Coronary artery (tissue), 2 donors: ENCODE data around the gene STXBP1.

ENCODE experiments used
- DNase-seq: peaks from one replicate; pipeline ENCODE4 v3.0.0-alpha.2; 2017; ENCODE audit warnings: low spot score
- H3K27ac ChIP-seq, 2 donors: fragments of 200-600 bp; sonication (generic); one replicate each; pipeline ENCODE4 v1.5.1; 2016 to 2019
- H3K4me3 ChIP-seq: fragments of 200-600 bp; sonication (generic); 2 replicates; pipeline ENCODE4 v1.5.1; 2016; ENCODE audit warnings: mild to moderate bottlenecking, moderate library complexity
- TF ChIP-seq, protein P1 (sequence below): fragments of 200-600 bp; sonication (generic); IDR thresholded peaks from one replicate; pipeline ENCODE4 v1.5.1; 2019; ENCODE audit warnings: antibody characterized with exemption

Gene STXBP1

DNA sequence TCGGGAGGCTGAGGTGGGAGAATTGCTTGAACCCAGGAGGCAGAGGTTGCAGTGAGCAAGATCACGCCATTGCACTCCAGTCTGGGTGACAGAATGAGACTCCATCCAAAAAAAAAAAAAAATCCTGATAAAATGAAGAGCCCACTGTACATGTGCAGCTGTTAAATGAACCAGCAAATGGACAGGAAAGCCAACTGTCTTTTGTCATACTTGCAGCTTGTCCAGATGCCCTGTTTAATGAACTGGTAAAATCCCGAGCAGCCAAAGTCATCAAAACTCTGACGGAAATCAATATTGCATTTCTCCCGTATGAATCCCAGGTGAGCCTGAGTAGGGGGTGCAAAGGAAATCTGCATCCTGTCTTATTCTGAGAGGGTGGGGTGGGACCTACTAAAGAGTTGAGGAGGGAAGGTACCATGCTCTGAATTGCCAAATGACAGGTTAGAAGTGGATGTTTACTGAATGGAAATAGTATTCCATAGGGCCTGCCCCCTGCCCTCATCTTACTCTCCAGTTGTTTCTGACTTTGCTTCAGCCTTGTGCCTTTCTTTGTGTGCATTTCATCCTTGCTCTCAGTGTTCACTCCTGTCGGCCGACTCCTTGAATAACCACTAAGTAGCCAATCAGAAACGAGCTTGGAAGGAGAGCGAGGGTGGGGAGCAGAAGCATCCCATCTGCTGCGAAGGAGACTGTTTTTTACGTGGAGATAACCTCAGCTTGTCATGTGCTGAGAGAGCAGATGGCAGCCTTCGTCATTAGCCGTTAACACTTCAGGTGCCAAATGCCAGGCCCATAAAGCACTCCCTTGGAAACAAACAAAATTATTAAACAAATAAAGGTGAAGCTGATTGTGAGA lies 49.0 kb downstream of the STXBP1 start:
- TF ChIP-seq, protein P1, sequence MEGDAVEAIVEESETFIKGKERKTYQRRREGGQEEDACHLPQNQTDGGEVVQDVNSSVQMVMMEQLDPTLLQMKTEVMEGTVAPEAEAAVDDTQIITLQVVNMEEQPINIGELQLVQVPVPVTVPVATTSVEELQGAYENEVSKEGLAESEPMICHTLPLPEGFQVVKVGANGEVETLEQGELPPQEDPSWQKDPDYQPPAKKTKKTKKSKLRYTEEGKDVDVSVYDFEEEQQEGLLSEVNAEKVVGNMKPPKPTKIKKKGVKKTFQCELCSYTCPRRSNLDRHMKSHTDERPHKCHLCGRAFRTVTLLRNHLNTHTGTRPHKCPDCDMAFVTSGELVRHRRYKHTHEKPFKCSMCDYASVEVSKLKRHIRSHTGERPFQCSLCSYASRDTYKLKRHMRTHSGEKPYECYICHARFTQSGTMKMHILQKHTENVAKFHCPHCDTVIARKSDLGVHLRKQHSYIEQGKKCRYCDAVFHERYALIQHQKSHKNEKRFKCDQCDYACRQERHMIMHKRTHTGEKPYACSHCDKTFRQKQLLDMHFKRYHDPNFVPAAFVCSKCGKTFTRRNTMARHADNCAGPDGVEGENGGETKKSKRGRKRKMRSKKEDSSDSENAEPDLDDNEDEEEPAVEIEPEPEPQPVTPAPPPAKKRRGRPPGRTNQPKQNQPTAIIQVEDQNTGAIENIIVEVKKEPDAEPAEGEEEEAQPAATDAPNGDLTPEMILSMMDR: no peak
- Histone ChIP-seq H3K4me3 (no peak overlapping the region), H3K27ac (no peak overlapping the region)
- DNase-seq: no peak

DNA sequence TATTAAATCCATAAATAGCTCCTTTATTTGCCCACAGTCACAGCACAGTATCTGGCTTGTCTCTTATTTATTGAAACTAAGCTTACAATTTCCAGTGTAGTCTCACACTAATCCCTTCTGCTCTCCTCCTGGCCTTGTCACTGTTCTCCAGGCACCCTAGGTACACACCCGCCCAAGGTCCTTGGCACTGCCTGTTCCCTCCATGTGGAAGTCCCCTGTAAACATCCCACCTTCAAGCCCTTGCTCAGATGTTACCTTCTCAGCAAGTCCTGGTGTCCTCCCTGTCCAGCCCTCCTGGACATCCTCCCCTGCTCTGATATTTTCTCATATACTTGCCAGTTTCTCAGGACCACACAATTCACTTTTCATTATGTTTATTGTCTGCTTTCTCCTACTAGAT lies 50.5 kb downstream of the STXBP1 start:
- DNase-seq: no peak
- Histone ChIP-seq H3K27ac (no peak overlapping the region), H3K4me3 (no peak overlapping the region)
- TF ChIP-seq, protein P1: no peak

GRCh38 chr9:127664324-127664677 lies 52.2 kb downstream of the STXBP1 start:
- TF ChIP-seq, protein P1: no peak
- H3K4me3 ChIP-seq: no peak overlapping the region
- DNase-seq: no peak
- peak overlapping the region in 1 of 2 donors; percentile 15 for H3K27ac ChIP-seq

GRCh38 chr9:127664678-127665507 lies 52.8 kb downstream of the STXBP1 start:
- peak overlapping the region in 1 of 2 donors; percentile 15 for H3K27ac ChIP-seq
- no peak overlapping the region for H3K4me3 ChIP-seq
- DNase-seq: no peak
- TF ChIP-seq, protein P1: no peak

- Histone ChIP-seq H3K27ac (no peak overlapping the region), H3K4me3 (no peak overlapping the region)
- DNase-seq: no peak
- TF ChIP-seq, protein P1: no peak
Observed at GRCh38 chr9:127667127-127667844, 55.2 kb downstream of the STXBP1 start.

- H3K4me3 ChIP-seq: no peak overlapping the region
- TF ChIP-seq, protein P1: no peak
- no peak overlapping the region for H3K27ac ChIP-seq
- DNase-seq: no peak
Observed at GRCh38 chr9:127667906-127668305, 55.8 kb downstream of the STXBP1 start.
